CD4-positive, alpha-beta T cell treated with Interleukin-21 for 1 hour (primary cell): Measurements from ENCODE around the gene HRAS.

ENCODE experiments used
- DNase-seq: peaks from one replicate; pipeline ENCODE4 v3.0.0-alpha.2; 2020

HRAS gene

GRCh38 chr11:506995-507726 lies 28.2 kb downstream of the HRAS start, which contains the start of gene RNH1:
RNH1 (minus strand) TSS chr11:507242; CDS start chr11:502162, 5,080 bp downstream.
- DNase-seq, result peak; percentile 98

DNA sequence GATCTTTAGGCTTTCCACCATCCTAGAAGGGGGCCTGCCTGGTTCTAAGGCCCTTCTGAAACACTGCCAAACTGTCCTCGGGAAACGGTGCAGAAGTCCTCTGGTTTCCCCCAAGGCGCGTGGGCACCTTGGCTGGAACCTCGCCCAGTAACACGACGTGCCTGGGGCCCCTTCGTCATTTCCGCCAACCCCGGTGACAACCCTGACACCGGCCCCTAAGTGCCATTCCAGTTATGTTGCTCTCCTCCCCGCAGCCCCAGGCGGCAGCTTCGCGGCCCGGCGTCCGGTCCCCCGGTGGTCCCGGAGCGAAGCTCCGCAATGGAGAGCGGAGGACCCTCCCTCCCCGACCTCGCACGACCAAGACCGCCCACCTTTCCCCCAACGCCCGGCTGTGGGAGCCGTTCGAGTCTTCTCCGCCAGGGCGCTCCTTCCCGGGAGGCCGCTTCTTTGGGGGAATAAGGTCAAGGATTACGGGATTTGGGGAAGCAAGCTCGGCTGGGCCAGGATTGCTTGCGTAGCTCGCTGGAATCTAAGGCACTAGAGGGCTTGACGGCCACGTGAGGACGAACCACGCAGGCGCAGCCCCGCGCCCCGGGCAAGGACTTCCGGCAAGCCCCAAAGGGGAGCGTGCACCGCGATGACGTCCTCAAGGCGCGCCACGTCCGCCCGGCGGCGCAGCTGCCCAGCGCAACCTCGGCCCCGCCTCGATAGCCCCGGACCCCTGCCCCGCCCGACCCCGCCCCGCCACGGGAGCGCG lies 29.0 kb downstream of the HRAS start:
- peak; percentile 96 for DNase-seq

DNA sequence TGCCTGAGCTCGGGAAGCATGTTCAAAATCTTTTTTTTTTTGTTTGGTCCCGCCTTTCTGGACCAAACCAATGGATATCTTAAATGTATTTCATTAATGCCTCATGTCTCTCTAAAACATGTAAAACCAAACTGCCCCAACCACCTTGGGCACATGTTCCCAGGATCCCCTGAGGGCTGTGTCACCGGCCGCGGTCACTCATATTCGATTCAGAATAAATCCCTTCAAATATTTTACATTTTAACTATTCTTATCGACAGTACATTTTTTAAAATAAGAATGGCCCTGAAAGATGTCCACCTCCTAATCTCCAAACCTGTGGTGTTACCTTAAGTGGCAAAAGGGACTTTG lies 30.4 kb downstream of the HRAS start:
- no peak for DNase-seq

DNA sequence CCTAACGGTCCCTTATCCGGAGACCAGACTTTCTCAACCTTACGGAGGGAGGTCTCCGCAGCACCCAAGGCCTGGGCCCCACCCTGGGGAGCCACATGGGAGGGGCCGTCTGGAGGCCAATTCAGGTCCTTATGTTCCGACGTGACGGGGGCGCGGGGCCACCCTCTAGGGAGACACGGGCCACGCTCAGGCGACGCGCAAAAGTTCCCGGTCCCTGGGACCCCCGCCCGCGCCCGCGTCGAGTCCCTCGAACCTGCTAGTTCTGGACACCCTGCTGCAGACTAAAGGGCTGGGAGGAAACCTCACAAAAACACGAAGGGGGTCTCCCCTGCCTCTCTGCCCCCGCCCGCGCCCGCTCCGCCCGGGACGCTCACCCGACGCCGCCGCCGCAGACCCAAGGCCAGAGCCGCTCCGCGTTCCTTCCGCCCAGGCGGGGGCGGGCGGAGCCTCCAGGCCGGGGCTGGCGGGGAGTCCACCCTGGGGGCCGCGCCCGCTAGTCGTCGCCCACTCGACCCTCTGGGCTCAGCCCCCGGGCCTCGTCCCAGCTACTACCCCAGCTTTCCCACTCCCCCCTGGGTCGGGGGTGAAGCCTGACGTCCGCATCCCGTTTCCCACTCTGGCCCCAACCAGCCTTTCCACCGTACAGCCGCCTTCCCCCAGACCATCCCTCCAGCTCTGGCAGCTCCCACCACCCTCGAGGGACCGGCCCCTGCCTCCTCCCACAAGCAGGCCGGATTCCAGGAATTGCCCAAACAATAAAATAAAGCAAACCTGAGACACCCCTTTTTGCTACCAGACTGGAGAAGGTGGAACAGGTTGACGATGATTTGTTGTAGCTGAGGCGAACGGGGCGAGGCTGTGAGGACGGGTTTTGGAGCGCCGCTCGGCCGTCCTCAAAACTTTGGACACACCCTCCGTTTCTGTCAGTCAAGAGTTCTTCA lies 31.1 kb downstream of the HRAS start:
- no peak for DNase-seq

- peak; percentile 32 for DNase-seq
Measured at GRCh38 chr11:503179-503981, 32.0 kb downstream of the HRAS start.

DNA sequence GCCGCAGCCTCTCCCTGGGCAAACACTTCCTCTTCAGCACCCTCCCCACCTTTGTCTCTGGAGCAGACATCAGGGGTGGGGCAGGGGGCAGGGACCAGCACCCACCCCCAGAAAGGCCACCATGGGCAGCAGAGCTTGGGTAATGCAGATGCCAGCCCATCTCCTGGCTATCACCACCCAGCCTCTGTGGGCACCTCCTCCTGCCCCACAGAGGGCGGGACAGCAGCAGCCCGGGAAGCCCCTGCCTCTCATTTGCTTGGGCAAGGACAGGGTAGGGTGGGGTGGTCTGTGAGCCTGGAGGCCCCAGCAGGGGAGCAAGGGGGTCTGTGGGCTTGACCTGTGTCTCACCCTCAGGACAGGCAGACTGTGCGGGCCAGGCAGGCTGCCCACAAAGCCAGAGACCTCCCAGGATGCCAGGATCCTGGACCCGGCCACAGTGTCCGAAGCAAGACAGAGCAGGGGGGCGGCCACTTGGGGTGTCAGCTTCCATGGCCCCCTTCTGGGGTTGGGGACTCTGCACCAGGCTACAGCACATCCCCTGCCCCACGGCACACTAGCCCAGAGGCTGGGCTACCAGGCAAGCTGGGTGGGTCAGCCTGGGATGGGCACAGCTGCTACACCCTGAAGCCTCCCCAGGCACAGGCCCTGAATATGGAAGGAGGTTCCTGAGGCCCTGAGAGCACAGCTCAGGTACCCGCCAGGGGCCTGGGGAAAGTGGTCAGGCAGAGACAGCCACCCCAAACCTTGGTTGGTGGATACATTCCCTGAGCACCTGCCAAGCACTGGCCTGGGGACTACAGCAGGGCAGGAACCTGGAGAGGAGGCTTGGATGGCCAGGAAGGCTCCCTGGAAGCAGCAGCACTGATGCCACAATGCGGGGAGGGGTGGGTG lies 32.8 kb downstream of the HRAS start:
- no peak for DNase-seq

DNA sequence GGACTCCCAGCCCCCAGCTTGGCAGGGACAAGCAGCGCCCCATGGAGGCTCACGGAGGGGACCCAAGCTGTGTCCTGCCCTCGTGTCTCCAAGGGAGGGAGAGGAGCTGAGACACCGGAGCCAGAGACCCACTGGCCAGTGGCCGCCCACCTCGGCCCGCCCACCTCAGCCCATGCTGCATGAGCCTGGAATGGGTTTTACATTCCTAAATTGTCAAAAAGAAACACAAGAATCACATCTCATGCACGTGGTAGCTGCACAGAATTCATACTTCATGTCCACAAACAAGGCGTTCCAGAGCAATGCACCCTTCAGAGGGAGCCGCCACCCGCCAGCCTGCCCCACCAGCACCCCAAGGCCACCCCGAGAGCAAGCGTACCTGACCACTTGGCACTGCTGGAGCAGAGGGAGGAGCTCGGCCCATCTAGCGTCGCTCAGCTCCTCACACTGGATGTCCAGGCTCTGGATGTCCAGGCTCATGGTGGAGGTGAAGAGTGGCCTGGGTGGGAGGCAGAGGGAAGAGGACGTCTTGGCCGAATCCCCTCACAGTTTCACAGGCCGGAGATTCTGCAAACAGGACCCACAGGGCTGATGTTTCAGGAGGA lies 33.6 kb downstream of the HRAS start:
- no peak for DNase-seq

GRCh38 chr11:501001-501682 lies 34.2 kb downstream of the HRAS start:
- DNase-seq, result no peak

GRCh38 chr11:499201-500076 lies 35.9 kb downstream of the HRAS start:
- no peak for DNase-seq

GRCh38 chr11:498297-499181 lies 36.8 kb downstream of the HRAS start:
- no peak for DNase-seq

DNA sequence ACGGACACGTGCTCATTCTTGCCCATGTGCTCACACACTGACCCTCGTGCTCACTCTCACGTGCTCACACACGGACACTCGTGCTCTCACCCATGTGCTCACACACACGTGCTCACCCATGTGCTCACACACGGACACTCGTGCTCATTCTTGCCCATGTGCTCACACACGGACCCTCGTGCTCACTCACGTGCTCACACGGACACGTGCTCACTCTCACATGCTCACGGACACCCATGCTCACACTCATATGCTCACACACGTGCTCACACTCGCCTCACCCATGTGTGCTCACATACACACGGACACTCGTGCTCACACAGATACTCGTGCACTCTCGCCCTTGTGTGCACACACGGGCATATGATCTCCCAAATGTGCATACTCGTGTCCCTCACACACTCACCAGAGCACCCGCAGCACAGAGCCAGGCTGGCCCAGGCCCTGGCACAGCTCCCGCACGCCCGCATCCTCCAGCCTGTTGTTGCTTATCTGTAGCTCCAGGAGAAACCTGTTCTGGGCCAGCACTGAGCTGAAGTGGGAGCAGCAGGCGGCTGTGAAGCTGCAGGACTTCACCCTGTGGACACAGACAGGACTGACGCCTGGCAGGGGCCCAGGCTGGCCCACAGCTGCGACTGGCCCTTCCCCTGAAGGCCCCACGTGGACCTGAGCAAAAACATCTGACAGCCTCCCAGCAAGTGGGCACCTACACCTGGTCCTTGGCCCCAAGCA lies 37.6 kb downstream of the HRAS start:
- DNase-seq, result no peak

- no peak for DNase-seq
Measured at GRCh38 chr11:496834-497564, 38.4 kb downstream of the HRAS start.

DNA sequence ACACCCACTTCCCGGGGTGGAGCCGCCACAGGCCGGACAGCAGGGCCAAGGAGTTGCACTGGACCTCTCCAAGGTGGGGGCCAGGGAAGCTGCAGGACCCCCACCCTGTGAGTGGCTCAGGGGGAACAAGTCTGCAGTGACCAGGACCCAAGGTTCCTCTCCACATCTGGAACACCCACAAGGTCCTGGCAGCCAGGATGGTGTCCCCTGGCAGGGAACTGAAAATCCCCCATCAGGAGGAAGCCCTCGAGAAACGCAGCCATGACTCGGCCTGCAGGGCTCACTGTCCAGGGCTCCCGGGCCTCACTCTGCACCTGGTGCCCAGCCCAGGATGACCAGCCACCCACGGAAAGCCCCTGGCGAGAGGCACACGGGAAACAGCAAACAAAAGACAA lies 39.8 kb downstream of the HRAS start:
- DNase-seq, result no peak

DNA sequence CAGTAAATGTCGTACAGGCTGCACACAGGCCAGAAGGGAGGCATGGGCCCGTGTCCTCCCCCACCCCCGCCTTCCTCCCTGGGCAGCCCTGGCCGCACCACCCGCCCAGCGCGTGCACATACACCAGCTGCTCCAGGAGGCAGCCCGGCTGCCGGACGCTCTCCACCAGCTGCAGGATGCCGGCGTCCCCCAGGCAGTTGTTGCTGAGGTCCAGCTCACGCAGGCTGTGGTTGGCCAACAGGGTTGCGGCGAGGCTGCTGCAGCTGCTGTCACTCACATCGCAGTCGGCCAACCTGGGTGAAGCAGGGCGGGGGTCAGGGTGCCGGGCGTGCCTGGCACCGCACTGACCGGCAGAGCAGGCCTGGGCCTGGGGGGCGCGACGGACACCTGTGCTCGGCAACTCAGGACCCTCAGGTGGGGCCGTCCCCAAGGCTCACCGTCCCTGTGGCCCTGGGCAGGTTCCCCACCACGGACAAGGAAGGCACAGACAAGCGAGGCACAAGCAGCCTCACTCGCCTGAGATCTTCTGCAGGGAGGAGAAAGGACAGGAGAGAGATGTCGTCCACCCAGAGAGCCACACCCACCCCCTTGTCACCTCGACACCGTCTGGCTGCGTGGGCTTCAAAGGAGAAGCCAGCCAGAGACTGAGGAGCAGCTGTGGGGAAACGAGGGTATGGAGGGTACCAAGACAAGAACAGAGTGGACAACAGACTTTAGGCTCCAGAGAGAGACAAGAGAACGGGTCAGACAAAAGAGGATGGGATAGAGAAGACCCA lies 40.4 kb downstream of the HRAS start:
- DNase-seq, result no peak

DNA sequence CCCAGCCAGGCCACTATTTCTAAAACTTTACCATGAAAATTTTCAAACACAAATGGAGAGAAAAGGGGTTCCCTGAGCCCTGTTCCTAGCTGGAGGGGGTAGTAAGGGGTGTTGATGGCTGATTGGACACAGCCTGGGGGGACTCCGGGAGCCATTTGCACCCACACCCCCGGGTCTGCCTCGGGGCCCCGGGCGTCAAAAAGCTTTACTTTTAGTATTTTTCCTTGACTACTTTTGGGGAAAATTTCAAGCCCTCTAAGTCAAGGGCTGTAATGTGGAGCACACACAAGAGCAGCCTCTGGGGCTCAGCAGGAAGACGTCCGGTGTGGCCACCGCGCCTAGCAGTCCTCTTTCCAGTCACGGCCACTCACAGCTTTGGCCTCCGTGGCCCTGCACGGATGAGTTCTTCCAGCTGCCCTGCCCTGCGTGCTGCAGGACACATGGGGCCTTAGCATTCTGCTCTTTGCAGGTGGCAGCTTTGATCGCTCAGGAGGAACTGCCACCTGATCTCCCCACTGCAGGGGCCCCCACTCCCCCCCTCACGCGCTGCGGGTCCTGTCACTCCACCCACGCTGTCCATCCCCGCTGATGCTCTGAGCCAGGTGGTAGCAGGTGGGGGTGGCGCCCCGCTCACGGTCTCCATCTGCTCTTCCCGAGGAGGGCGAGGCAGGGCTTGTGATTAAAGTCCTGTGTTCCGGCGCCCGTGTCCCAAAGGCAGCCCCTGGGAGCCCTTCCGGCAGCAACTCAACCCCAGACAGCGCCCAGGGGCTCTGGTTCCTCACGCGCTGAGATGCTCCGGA lies 42.7 kb downstream of the HRAS start:
- no peak for DNase-seq
